NCI-H2196 (cell line): ENCODE data around the gene NDUFB1.

Experiments
- DNase-seq: peaks from one replicate; lab custom pipeline; 2025; ENCODE audit not compliant: unreplicated experiment; lab: John Stamatoyannopoulos, UW

Gene NDUFB1

DNA sequence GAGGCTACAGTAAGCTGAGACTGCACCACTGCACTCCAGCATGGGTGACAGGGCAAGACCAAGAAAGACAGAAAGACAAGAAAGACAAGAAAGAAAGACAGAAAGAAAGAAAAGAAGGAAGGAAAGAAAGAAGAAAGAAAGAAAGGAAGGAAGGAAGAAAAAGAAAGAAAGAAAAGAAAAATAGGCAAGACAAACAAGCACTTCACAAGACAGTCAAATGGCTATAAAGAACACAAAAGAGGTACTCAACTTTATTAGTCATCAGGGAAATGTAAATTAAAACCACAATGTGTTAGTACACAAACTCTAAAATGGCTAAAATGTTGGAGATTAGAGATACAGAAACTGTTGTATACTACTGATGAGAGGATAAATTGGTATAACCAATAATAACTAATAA lies 21.7 kb downstream of the NDUFB1 start:
- no peak for DNase-seq

GRCh38 chr14:92093320-92093719 lies 28.2 kb downstream of the NDUFB1 start:
- DNase-seq = no peak

- no peak for DNase-seq
Measured at GRCh38 chr14:92088494-92088893, 33.0 kb downstream of the NDUFB1 start.

DNA sequence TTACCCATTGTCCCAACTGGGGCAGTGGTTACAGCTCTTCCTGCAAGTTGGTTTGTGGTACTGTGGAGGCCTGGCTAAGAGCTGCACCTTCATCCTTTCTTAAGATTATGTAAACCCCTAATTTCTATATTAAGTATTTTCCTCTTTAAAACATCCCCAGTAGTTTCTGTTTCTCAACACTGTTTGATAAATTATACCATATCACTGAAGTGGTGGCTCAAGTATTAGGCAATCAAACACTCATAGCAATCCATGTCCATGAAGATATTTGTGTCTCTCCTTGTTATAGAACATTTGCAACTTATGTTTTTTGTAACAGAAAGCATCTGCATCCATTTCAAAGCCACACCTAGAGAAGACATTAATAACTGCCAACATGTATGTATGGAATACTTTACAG lies 47.0 kb downstream of the NDUFB1 start:
- DNase-seq = no peak
